H1 (cell line): Measurements from ENCODE around the gene TUBGCP6. TPM values are rescaled to one million over a fixed set of nuclear protein-coding genes. Genes with fewer than 3 reads are reported as not detected.

Source experiments
- CTCF ChIA-PET: fragments of 300-600 bp; sonication (Branson Sonifier 250); formaldehyde crosslinking; loops from one replicate; lab custom pipeline; 2021; ENCODE audit not compliant: partially characterized antibody; lab: Charles Lee
- POLR2A ChIA-PET: fragments of 300-600 bp; sonication (Branson Sonifier 250); formaldehyde crosslinking; loops from one replicate; lab custom pipeline; 2021; ENCODE audit warnings: inconsistent platforms; ENCODE audit not compliant: partially characterized antibody; lab: Charles Lee
- DNase-seq, 2 experiments: peaks; one replicate each; pipeline versions ENCODE4 v3.0.0 to v3.0.0-alpha.2; 2010 to 2022; ENCODE audit warnings: low spot score in 2 of 2, low read depth in 1 of 2, mixed read lengths in 1 of 2
- FAIRE-seq: peaks from 2 replicates; lab custom pipeline; 2011; peaks lifted over from hg19 to GRCh38; lab: Jason Lieb, UNC
- H2AFZ ChIP-seq: 2 replicates; pipeline ENCODE4 v1.8.1; 2012; ENCODE audit warnings: low read length, inconsistent platforms
- H2AK5ac ChIP-seq: 2 replicates; pipeline ENCODE4 v1.6.1; 2013; ENCODE audit warnings: low read depth, low read length
- H2BK120ac ChIP-seq: replicated peaks from 2 replicates; pipeline ENCODE3; 2013; ENCODE audit warnings: low read depth, low read length, inconsistent platforms
- H2BK12ac ChIP-seq: 2 replicates; pipeline ENCODE4 v1.6.1; 2013; ENCODE audit warnings: low read depth, low read length
- H2BK15ac ChIP-seq: 2 replicates; pipeline ENCODE4 v1.6.1; 2013; ENCODE audit warnings: low read length
- H2BK20ac ChIP-seq: 2 replicates; pipeline ENCODE4 v1.6.1; 2013; ENCODE audit warnings: low read length
- H2BK5ac ChIP-seq: 2 replicates; pipeline ENCODE4 v1.6.1; 2013; ENCODE audit warnings: low read depth, low read length
- H3K14ac ChIP-seq: 2 replicates; pipeline ENCODE4 v1.6.1; 2013; ENCODE audit warnings: inconsistent platforms; ENCODE audit not compliant: insufficient read length
- H3K18ac ChIP-seq: 2 replicates; pipeline ENCODE4 v1.6.1; 2013; ENCODE audit warnings: low read length; ENCODE audit errors: extremely low read depth
- H3K23ac ChIP-seq: 2 replicates; pipeline ENCODE4 v1.6.1; 2013; ENCODE audit warnings: inconsistent platforms; ENCODE audit not compliant: insufficient read length
- H3K23me2 ChIP-seq: 2 replicates; pipeline ENCODE4 v1.6.1; 2013; ENCODE audit warnings: low read depth, low read length
- H3K27ac ChIP-seq: 2 replicates; pipeline ENCODE4 v1.6.1; 2011; ENCODE audit warnings: low read depth, low read length, inconsistent platforms
- H3K27me3 ChIP-seq, 4 experiments: replicated peaks in 1 of 4; 1 replicate in 1 of 4; 2 replicates in 3 of 4; pipeline versions ENCODE4 v1.6.1 to v1.8.1; 2011 to 2013; ENCODE audit warnings: low read length in 3 of 4, mild to moderate bottlenecking in 3 of 4, inconsistent platforms in 2 of 4, mixed read lengths in 2 of 4, moderate library complexity in 1 of 4; ENCODE audit not compliant: control insufficient read depth in 3 of 4, insufficient read depth in 3 of 4; ENCODE audit errors: extremely low read depth in 1 of 4
- H3K36me3 ChIP-seq, 4 experiments: 2 replicates each; pipeline versions ENCODE4 v1.6.1 to v1.8.1; 2011 to 2013; ENCODE audit warnings: mild to moderate bottlenecking in 4 of 4, low read length in 3 of 4, moderate library complexity in 2 of 4, control low read depth in 1 of 4, inconsistent platforms in 1 of 4; ENCODE audit not compliant: insufficient read depth in 4 of 4, control insufficient read depth in 2 of 4
- H3K4ac ChIP-seq: replicated peaks from 2 replicates; pipeline ENCODE3; 2013; ENCODE audit warnings: low read length, low read depth, mixed read lengths, inconsistent platforms; ENCODE audit not compliant: insufficient read length
- H3K4me1 ChIP-seq, 4 experiments: replicated peaks in 1 of 4; 1 replicate in 1 of 4; 2 replicates in 3 of 4; pipeline versions ENCODE4 v1.6.1 to v1.8.1; 2011 to 2013; ENCODE audit warnings: low read length in 3 of 4, inconsistent platforms in 2 of 4, mixed read lengths in 1 of 4; ENCODE audit not compliant: insufficient read depth in 4 of 4, control insufficient read depth in 3 of 4
- H3K4me2 ChIP-seq, 2 experiments: 2 replicates each; pipeline versions ENCODE4 v1.6.1 to v1.8.1; 2011 to 2013; ENCODE audit warnings: low read depth in 2 of 2, low read length in 2 of 2, control low read depth in 1 of 2, inconsistent platforms in 1 of 2, mild to moderate bottlenecking in 1 of 2; ENCODE audit not compliant: insufficient read depth in 1 of 2
- H3K4me3 ChIP-seq, 4 experiments: fragments of 200-600, 300-600 bp in 1 of 4; sonication (generic), shearing (Covaris generic), sonication (Bioruptor Twin) in 1 of 4; 2 replicates each; pipeline versions ENCODE4 v1.5.1 to v1.8.1; 2011 to 2016; ENCODE audit warnings: low read length in 4 of 4, low read depth in 3 of 4, control low read depth in 2 of 4, inconsistent platforms in 2 of 4, mild to moderate bottlenecking in 2 of 4, mixed read lengths in 1 of 4, moderate library complexity in 1 of 4; ENCODE audit not compliant: insufficient read depth in 2 of 4; ENCODE audit errors: extremely low read depth in 1 of 4
- H3K56ac ChIP-seq: replicated peaks from 2 replicates; pipeline ENCODE3; 2013; ENCODE audit warnings: low read depth, mild to moderate bottlenecking, mixed read lengths, low read length, inconsistent platforms; ENCODE audit not compliant: insufficient read length
- H3K79me1 ChIP-seq: 2 replicates; pipeline ENCODE4 v1.6.1; 2013; ENCODE audit warnings: low read depth, low read length, control low read depth
- H3K79me2 ChIP-seq, 2 experiments: 2 replicates each; pipeline versions ENCODE4 v1.6.1 to v1.8.1; 2012 to 2013; ENCODE audit warnings: low read length in 2 of 2, mild to moderate bottlenecking in 2 of 2, inconsistent platforms in 1 of 2; ENCODE audit not compliant: insufficient read depth in 2 of 2, control insufficient read depth in 1 of 2
- H3K9ac ChIP-seq, 4 experiments: replicated peaks in 1 of 4; 1 replicate in 1 of 4; 2 replicates in 3 of 4; pipeline versions ENCODE4 v1.6.1 to v1.8.1; 2011 to 2013; ENCODE audit warnings: low read depth in 3 of 4, low read length in 3 of 4, control low read depth in 2 of 4, mild to moderate bottlenecking in 2 of 4, moderate library complexity in 2 of 4, inconsistent platforms in 1 of 4; ENCODE audit errors: extremely low read depth in 1 of 4
- H3K9me3 ChIP-seq, 2 experiments: 2 replicates each; pipeline versions ENCODE4 v1.6.1 to v1.8.1; 2012 to 2013; ENCODE audit warnings: mild to moderate bottlenecking in 2 of 2, moderate library complexity in 2 of 2, control low read depth in 1 of 2, inconsistent platforms in 1 of 2, low read depth in 1 of 2, low read length in 1 of 2, mixed read lengths in 1 of 2; ENCODE audit not compliant: insufficient read depth in 2 of 2
- H4K20me1 ChIP-seq, 2 experiments: replicated peaks in 1 of 2; 2 replicates each; pipeline versions ENCODE3 to v1.8.1; 2011 to 2013; ENCODE audit warnings: inconsistent platforms in 2 of 2, low read length in 2 of 2, mild to moderate bottlenecking in 1 of 2; ENCODE audit not compliant: insufficient read depth in 2 of 2, control insufficient read depth in 1 of 2
- H4K5ac ChIP-seq: 2 replicates; pipeline ENCODE4 v1.6.1; 2013; ENCODE audit warnings: low read length, low read depth, mixed read lengths, inconsistent platforms; ENCODE audit not compliant: insufficient read length
- H4K8ac ChIP-seq: 2 replicates; pipeline ENCODE4 v1.8.0; 2013; ENCODE audit warnings: mild to moderate bottlenecking, moderate library complexity, low read length, inconsistent platforms; ENCODE audit not compliant: insufficient read depth; ENCODE audit errors: extremely low read depth
- H4K91ac ChIP-seq: replicated peaks from 2 replicates; pipeline ENCODE3; 2013; ENCODE audit warnings: low read length, mixed read lengths, inconsistent platforms; ENCODE audit not compliant: insufficient read length
- BRCA1 ChIP-seq: IDR thresholded peaks from 2 replicates; pipeline ENCODE4 v1.6.1; 2012; ENCODE audit warnings: low read depth, low read length, improper control_type of control experiment
- CBX8 ChIP-seq: fragments of 300-800, 300-1000 bp; sonication (generic); IDR thresholded peaks from 2 replicates; pipeline ENCODE4 v1.7.1; 2016; ENCODE audit warnings: low read depth, low read length, borderline replicate concordance
- CHD2 ChIP-seq: IDR thresholded peaks from 2 replicates; pipeline ENCODE4 v1.6.1; 2012; ENCODE audit warnings: low read length, improper control_type of control experiment
- NANOG ChIP-seq: IDR thresholded peaks from 2 replicates; pipeline ENCODE4 v1.6.1; 2011; ENCODE audit warnings: low read length, low read depth, mild to moderate bottlenecking, inconsistent platforms; ENCODE audit not compliant: insufficient read depth, poor library complexity, severe bottlenecking
- SAP30 ChIP-seq: fragments of 300-600 bp; sonication (generic); IDR thresholded peaks from 2 replicates; pipeline ENCODE4 v1.7.1; 2012; ENCODE audit warnings: low read length, moderate library complexity, mild to moderate bottlenecking, inconsistent platforms; ENCODE audit not compliant: insufficient read depth, insufficient replicate concordance
- SIN3A ChIP-seq, 2 experiments: IDR thresholded peaks in 1 of 2; conservative IDR thresholded peaks in 1 of 2; 2 replicates each; pipeline ENCODE4 v1.6.1; 2011 to 2012; ENCODE audit warnings: low read length in 2 of 2, improper control_type of control experiment in 1 of 2, low read depth in 1 of 2, mild to moderate bottlenecking in 1 of 2
- SP1 ChIP-seq: IDR thresholded peaks from 2 replicates; pipeline ENCODE4 v1.6.1; 2011; ENCODE audit warnings: low read depth, low read length
- SP4 ChIP-seq: IDR thresholded peaks from 2 replicates; pipeline ENCODE4 v1.6.1; 2012; ENCODE audit warnings: low read length, inconsistent platforms
- SUZ12 ChIP-seq: fragments of 200-600 bp; sonication (generic); IDR thresholded peaks from 2 replicates; pipeline ENCODE4 v1.6.1; 2012; ENCODE audit warnings: mild to moderate bottlenecking, inconsistent platforms, low read length, moderate library complexity, mixed read lengths
- WGBS, 2 experiments: shearing (Covaris generic) in 1 of 2; methylation state at CpG; one replicate each; pipeline versions ENCODE4 v1.1.6 to v1.1.7; 2013 to 2015; ENCODE audit warnings: low lambda C conversion rate in 2 of 2, mixed read lengths in 2 of 2, inconsistent platforms in 1 of 2, low coverage in 1 of 2, missing lambda C conversion rate in 1 of 2; ENCODE audit not compliant: insufficient replicate concordance in 2 of 2, insufficient coverage in 1 of 2, insufficient read length in 1 of 2; ENCODE audit errors: extremely low coverage in 1 of 2, missing lambda C conversion rate in 1 of 2; 5-methylcytosine and 5-hydroxymethylcytosine counted together
- polyA plus RNA-seq, 7 experiments: library from polyadenylated mRNA; depleted of rRNA in 3 of 7; stranded (reverse) in 5 of 7; unstranded in 2 of 7; fragments of >200 nt in 5 of 7; fragments of 200-250 nt in 2 of 7; gene quantifications; 1 replicate in 5 of 7; 2 replicates in 1 of 7; 4 replicates in 1 of 7; pipeline versions ENCODE4 v1.2.1 to v1.2.3, GENCODE V29; 2011 to 2013; ENCODE audit warnings: missing spikeins in 2 of 7, mixed read lengths in 2 of 7
- total RNA-seq: library from RNA; stranded (reverse); fragmentation: NEBNext Ultra II Directional; extraction: Animal tissue kit (Norgen Biotek cat#: 25700); gene quantifications from 2 replicates; pipeline ENCODE4 v1.2.1, GENCODE V29; 2021

TUBGCP6 gene
- total and polyA plus RNA-seq, 2 of the 8 experiments (the other 6 are each of a cell fraction or from before 2014, with no cell fraction given) = 24.2 to 24.7 TPM

- H4K5ac ChIP-seq = no peak overlapping the region
- H3K27ac ChIP-seq = peak overlapping the region; percentile 32; the same call in 1 of the 2 replicates
- H4K20me1 ChIP-seq = peaks cover 21 to 29% of the 10 kb centered on the region in 2 experiments
- peaks cover 0 to 19% of the 10 kb centered on the region in 2 experiments; a peak in 1 of 4 replicates for H3K79me2 ChIP-seq
- H4K8ac ChIP-seq = peak overlapping the region; percentile 36; the same call in 1 of the 2 replicates
- 0 out of 2 replicates have a peak overlapping the region, but pooled peaks have one; percentile 84 for H2BK12ac ChIP-seq
- no peak overlapping the region for H3K4me2 ChIP-seq
- H3K36me3 ChIP-seq = peaks cover 4 to 21% (median 6%) of the 10 kb centered on the region in 4 experiments; a peak in 5 of 8 replicates
- ChIA-PET POLR2A (interaction anchor here (1.4 kb wide), 1 partner anchor 27 kb away, joined by 3 read pairs; no protein-coding TSS in a partner anchor), CTCF (interaction anchor here (0.6 to 3.0 kb wide), 3 partner anchors 14 to 43 kb away, joined by 3 to 9 read pairs (median 3); no protein-coding TSS in a partner anchor)
- no peak overlapping the region for H3K4ac ChIP-seq
- no peak overlapping the region for H3K56ac ChIP-seq
- WGBS, 2 experiments = 83% methylated on average over 22 of the region's 25 CpGs; no CpG with 5 or more reads in 1 of the 2 experiments
- H3K27me3 ChIP-seq = no peaks in the 10 kb centered on the region
- H3K23ac ChIP-seq = no peak overlapping the region
- no peak overlapping the region for H2AK5ac ChIP-seq
- H3K9me3 ChIP-seq = no peaks in the 10 kb centered on the region
- no peak overlapping the region for H3K9ac ChIP-seq
- no peak for DNase-seq
- H2AFZ ChIP-seq = no peak overlapping the region
- H3K23me2 ChIP-seq = no peaks in the 10 kb centered on the region; the same call in 1 of the 2 replicates
- peaks cover 12% of the 10 kb centered on the region for H3K79me1 ChIP-seq
- no peak for TF ChIP-seq CHD2
- no peak for TF ChIP-seq CBX8
- TF ChIP-seq SP1 = no peak
- TF ChIP-seq BRCA1 = no peak
- TF ChIP-seq SP4 = no peak
- TF ChIP-seq NANOG = no peak
- TF ChIP-seq SUZ12 = no peak
- TF ChIP-seq SIN3A (conservative IDR thresholded peaks at IDR 0.05 in 1 of 2, IDR thresholded peaks at IDR 0.05 in 1 of 2; ENCODE audit: low read depth in 1 of 2, low read length in 2 of 2) = no peak
- TF ChIP-seq SAP30 = no peak
- H4K91ac ChIP-seq = no peak overlapping the region
- no peak overlapping the region for H2BK120ac ChIP-seq
- H3K14ac ChIP-seq = no peak overlapping the region
- no peak overlapping the region for H3K4me3 ChIP-seq
- H3K4me1 ChIP-seq = peaks cover 0 to 20% (median 7%) of the 10 kb centered on the region in 4 experiments; a peak in 5 of 7 replicates
- no peak overlapping the region for H2BK20ac ChIP-seq
- H2BK5ac ChIP-seq = no peak overlapping the region; the same call in 1 of the 2 replicates
- no peak for FAIRE-seq
- H2BK15ac ChIP-seq = no peak overlapping the region
- no peak overlapping the region for H3K18ac ChIP-seq
Measured at GRCh38 chr22:50192436-50193204, 52.2 kb downstream of the TUBGCP6 start.
